Right lobe of liver (tissue), 4 donors: ENCODE results near the gene SUFU.

ENCODE experiments used
- CTCF ChIP-seq, 4 donors: fragments of 200-600 bp in 3 of 4; fragments of 450-650 bp in 1 of 4; IDR thresholded peaks; one replicate each; pipeline versions ENCODE4 v1.5.1 to v1.8.0; 2016 to 2022; ENCODE audit warnings: antibody characterized with exemption in 4 of 4, mild to moderate bottlenecking in 2 of 4
- POLR2A ChIP-seq: fragments of 450-650 bp; IDR thresholded peaks from one replicate; pipeline ENCODE4 v1.6.1; 2017; ENCODE audit warnings: antibody characterized with exemption, mild to moderate bottlenecking
- donor health status: DM: no; HTN: no; CAD: no.
- donor health status: DM: no; HTN: no; CAD: no.
- donor health status: DM: no; HTN: yes; CAD: no.

- no peak for TF ChIP-seq CTCF (IDR thresholded peaks at IDR 0.05)
- TF ChIP-seq POLR2A: no peak
Observed at GRCh38 chr10:102678068-102678400, 174.3 kb downstream of the SUFU start.
